B cell (primary cell): Measurements from ENCODE around the gene TLX1.
A peak's percentile ranks its signal among the peaks of the same experiment; 100 is the strongest.

Experiments
- CTCF ChIP-seq: fragments of 200-600 bp; IDR thresholded peaks from one replicate; pipeline ENCODE4 v1.8.0; 2022; ENCODE audit warnings: antibody characterized with exemption, mild to moderate bottlenecking
- EZH2 ChIP-seq: IDR thresholded peaks from 2 replicates; pipeline ENCODE4 v1.6.1; 2012; ENCODE audit warnings: borderline replicate concordance, low read depth, mild to moderate bottlenecking, moderate library complexity, low read length; ENCODE audit not compliant: insufficient read depth, poor library complexity, severe bottlenecking

- TF ChIP-seq CTCF (peak; percentile 87), EZH2 (no peak)
Measured at GRCh38 chr10:101095550-101096213, 35.4 kb upstream of the TLX1 start.
